ENCODE data around the gene CST7.
A peak's percentile ranks its signal among the peaks of the same experiment; 100 is the strongest.

Gene CST7

DNA sequence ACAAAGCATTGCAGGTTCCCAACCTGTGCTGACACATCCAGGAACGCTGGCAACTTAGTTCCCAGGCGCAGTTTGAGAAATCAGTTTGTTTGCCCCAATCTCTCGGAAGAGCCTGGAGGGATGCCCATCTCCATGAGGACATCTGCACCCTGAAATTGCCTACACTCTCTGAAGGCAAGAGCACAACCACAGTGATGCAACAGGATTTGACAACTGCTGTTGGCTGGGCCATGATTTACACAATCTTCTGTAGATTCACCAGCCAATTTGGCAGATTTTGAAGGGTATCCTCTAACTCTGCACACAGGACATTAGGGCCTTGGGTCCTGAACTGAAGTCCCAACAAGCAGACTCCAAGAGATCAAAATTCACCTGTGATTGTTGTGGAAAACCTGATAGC lies 40.1 kb downstream of the CST7 start:
- CTCF ChIA-PET, result interaction anchor here (1.2 to 2.1 kb wide), 3 partner anchors 11 to 410 kb away, joined by 5 read pairs; no protein-coding TSS in a partner anchor
- DNase-seq (ENCODE audit: extremely low spot score), result no peak
- POLR2A ChIA-PET, result interaction anchor here (0.6 kb wide), 1 partner anchor 404 kb away, joined by 8 read pairs; no protein-coding TSS in a partner anchor
- TF ChIP-seq, protein P1, sequence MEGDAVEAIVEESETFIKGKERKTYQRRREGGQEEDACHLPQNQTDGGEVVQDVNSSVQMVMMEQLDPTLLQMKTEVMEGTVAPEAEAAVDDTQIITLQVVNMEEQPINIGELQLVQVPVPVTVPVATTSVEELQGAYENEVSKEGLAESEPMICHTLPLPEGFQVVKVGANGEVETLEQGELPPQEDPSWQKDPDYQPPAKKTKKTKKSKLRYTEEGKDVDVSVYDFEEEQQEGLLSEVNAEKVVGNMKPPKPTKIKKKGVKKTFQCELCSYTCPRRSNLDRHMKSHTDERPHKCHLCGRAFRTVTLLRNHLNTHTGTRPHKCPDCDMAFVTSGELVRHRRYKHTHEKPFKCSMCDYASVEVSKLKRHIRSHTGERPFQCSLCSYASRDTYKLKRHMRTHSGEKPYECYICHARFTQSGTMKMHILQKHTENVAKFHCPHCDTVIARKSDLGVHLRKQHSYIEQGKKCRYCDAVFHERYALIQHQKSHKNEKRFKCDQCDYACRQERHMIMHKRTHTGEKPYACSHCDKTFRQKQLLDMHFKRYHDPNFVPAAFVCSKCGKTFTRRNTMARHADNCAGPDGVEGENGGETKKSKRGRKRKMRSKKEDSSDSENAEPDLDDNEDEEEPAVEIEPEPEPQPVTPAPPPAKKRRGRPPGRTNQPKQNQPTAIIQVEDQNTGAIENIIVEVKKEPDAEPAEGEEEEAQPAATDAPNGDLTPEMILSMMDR (IDR thresholded peaks at IDR 0.05; ENCODE audit: control extremely low read depth, extremely low read depth, low read depth, missing control alignments), result no peak

DNA sequence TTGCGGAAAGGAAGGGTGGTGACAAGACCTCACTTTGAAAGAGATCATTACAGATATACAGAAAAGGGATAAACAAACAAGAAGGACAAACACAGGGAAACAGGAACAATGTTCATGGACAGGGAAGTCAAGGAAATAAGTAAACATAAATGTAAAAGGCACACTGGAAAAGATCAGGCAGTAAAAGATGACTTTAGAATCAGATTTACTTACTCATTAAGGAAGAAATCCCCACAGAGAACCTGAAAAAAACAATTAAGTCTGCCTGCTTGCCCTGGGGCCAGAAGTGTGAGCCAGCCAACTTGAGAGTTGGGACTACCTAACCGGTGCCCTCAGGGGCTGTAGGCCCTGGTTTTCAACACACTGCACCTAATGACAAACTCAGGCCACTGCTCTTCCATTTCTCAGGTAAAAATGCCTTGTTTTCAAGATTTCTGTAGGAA lies 41.8 kb downstream of the CST7 start:
- TF ChIP-seq, protein P1 (IDR thresholded peaks at IDR 0.05; ENCODE audit: control extremely low read depth, extremely low read depth, low read depth, missing control alignments), result no peak
- ChIA-PET CTCF (interaction anchor here (2.1 to 9.4 kb wide), 2 partner anchors 71 to 408 kb away, joined by 5 to 201 read pairs; partner anchors contain the start of gene ACSS1), POLR2A (no interaction called here)
- DNase-seq (ENCODE audit: extremely low spot score), result no peak

DNA sequence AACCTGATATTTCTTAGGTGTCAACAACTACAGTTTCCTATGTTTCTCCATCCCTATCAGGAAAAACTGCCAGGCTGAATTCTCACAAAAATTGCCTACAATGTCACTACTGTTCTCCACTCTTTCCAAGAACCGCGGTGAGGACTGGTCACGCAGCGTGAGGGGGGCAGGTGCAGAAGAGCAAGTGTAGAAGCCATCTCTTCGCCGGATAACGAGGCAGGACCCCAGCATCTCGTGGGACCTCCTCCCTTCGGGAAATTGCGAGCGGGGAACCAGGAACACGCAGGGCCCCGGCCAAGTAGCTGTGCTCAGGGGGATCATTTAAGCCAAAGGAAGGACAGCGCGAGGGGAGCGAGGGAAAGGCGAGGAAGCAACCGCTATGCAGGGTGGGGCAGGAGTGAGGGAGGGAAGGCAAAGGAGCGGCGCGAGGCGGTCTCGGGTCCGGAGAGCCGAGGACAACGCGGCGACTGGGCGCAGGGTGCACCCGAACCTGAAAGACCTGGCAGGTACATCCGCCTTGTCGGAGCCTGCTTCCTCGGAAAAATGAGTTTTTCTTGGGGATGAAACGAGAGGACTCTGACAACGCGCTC lies 42.9 kb downstream of the CST7 start:
- TF ChIP-seq, protein P1 (IDR thresholded peaks at IDR 0.05; ENCODE audit: control extremely low read depth, extremely low read depth, low read depth, missing control alignments), result no peak
- POLR2A ChIA-PET, result no interaction called here
- DNase-seq (ENCODE audit: extremely low spot score), result peak; percentile 26
- CTCF ChIA-PET, result interaction anchor here (2.4 to 9.4 kb wide), 2 partner anchors 70 to 407 kb away, joined by 15 to 201 read pairs; partner anchors contain the start of gene ACSS1

DNA sequence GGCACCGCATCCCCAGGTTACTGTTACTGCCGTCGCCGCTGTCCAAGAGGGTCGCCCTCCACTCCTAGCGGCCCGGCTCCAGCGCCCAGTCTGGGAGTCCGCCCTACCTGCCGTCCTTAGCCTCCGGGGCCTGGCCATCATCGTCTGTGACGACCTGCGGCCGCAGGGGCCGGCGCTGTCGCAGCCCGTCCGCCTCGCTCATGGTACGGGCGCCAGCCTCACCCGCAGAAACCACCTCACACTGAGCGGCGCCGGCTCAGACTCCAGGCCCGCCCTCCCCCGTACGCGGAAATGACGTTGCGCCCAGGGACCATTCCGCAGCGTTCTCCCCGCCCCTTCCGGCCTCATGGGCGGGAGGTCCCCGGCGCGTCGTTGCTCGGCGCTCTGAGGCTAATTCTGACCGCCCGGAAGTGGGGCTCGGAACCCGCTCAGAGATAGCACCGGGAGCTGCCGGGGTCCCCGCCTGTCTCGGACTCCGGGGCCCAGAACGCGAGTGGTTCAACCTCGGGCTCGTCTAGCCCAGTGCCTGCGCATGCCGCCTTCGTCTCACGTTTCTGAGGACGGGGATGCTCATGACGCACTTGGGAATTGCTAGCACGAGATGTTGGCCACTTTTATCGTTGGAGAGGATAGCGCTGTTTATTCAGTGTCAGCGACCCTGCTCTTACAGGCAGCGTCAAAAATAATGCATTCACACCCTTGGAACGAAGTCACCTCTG lies 43.6 kb downstream of the CST7 start, which contains the start of gene APMAP:
Gene APMAP (minus strand): TSS at position 265 of the 719 bp plus-strand sequence. CDS start 63 bp downstream, at position 202.
- POLR2A ChIA-PET, result no interaction called here

DNA sequence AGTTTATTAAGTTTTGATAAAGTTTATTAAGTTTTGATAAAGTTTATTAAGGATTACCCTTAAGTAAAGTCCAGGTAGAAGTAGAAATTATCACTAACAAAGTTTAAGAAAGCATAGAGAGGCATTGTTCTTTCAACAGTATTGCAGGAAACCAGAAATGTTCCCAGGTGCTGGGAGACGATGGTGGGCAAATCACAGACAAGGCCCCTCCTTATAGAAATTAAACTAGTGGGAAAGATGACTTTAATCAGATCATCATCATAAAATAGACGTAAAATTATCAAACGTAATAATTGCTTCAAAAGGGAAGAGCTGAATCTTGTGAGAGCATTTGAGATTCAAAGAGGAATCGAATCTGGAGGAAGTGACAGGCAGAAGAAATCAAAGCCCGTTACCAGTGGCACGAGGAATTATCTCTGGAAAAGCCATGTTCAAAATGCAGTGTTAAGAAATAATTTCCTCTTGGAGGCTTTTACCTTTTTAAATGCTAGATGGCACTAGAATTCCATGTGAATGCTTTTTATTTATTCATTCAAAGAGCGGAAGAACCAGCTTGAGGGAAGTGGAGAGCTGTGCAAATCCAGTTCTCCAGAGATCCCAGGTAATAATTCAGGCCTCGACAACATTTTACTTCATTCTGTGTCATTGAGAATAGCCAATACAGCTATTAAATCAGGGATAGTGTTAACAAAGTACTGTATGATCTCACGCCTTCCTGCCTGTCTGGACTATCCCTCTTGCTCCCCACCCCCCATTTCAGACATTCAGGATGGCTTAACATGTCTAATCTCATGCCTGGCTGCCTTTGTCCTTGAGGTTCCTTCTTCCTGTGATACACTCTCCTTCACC lies 44.5 kb downstream of the CST7 start:
- no peak for DNase-seq (ENCODE audit: extremely low spot score)

More for the DNA sequence above, 43.6 kb downstream of the CST7 start, which contains the start of gene APMAP:
- TF ChIP-seq, protein P1 (IDR thresholded peaks at IDR 0.05; ENCODE audit: control extremely low read depth, extremely low read depth, low read depth, missing control alignments), result no peak
- CTCF ChIA-PET, result interaction anchor here (1.9 to 9.4 kb wide), 5 partner anchors 40 to 407 kb away, joined by 8 to 201 read pairs (median 15); partner anchors contain the start of gene ACSS1
- DNase-seq (ENCODE audit: extremely low spot score), result peak; percentile 98

More for the DNA sequence above, 44.5 kb downstream of the CST7 start:
- TF ChIP-seq, protein P1 (IDR thresholded peaks at IDR 0.05; ENCODE audit: control extremely low read depth, extremely low read depth, low read depth, missing control alignments), result no peak
- CTCF ChIA-PET, result interaction anchor here (0.9 to 9.4 kb wide), 18 partner anchors 10 to 413 kb away, joined by 3 to 201 read pairs (median 5); partner anchors contain the start of genes ACSS1 and GINS1
- POLR2A ChIA-PET, result interaction anchor here (0.6 to 1.0 kb wide), 2 partner anchors 67 to 175 kb away, joined by 3 to 4 read pairs; no protein-coding TSS in a partner anchor
